Measurements from ENCODE around the gene HLA-G. TPM values are rescaled to one million over a fixed set of nuclear protein-coding genes. Genes with fewer than 3 reads are reported as not detected.

Gene HLA-G
- total and polyA plus RNA-seq, 2 donors (not counting 3 experiments of a cell fraction or from before 2014, with no cell fraction given), result 0.24 TPM; not detected in 1

DNA sequence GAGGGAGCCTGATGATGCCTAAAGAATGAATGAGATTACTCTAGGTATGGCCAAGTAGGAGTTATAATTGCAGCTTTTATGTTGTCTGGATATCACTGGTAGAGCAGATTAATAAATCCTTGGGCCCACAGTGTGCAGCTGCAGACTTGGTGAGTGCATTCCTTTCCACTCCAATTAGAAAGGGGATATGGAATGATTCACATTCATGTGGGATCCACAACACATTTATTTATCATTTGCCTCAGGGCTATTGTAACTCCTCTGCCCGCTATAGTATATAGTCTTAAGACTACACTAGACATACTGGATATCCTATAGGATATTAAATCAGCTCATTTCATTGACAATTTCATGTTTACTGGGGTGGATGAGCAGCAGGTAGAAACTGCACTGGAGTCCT is 11.6 kb upstream of the HLA-G start:
- Histone ChIP-seq H4K20me1 (replicated peaks; ENCODE audit: control insufficient read depth, extremely low read depth, insufficient read depth, low read length) (no peaks in the 10 kb centered on the region), H3K36me3 (ENCODE audit: control insufficient read depth in 2 of 2, extremely low read depth in 1 of 2, insufficient read depth in 2 of 2, low read length in 2 of 2) (no peaks in the 10 kb centered on the region), H3K27me3 (ENCODE audit: control insufficient read depth in 2 of 2, insufficient read depth in 2 of 2, low read length in 2 of 2) (peaks cover 2 to 6% of the 10 kb centered on the region in 2 experiments), H3K4me3 (replicated peaks in 1 of 3; ENCODE audit: insufficient read depth in 1 of 3, low read depth in 1 of 3, low read length in 3 of 3) (no peak overlapping the region), H3K9ac (replicated peaks; ENCODE audit: extremely low read depth, insufficient read depth, low read length) (no peak overlapping the region), H3K4me2 (ENCODE audit: insufficient read depth, low read length) (no peak overlapping the region), H3K4me1 (ENCODE audit: control insufficient read depth, extremely low read depth, insufficient read depth, low read length) (no peaks in the 10 kb centered on the region), H3K79me2 (ENCODE audit: control insufficient read depth, insufficient read depth, low read length) (no peaks in the 10 kb centered on the region), H3K27ac (ENCODE audit: insufficient read depth, low read depth, low read length) (no peak overlapping the region), H2AFZ (ENCODE audit: low read depth, low read length) (no peak overlapping the region), H3K9me3 (replicated peaks; ENCODE audit: control insufficient read depth, insufficient read depth, low read length) (no peaks in the 10 kb centered on the region), H3K9me1 (replicated peaks; ENCODE audit: control insufficient read depth, extremely low read depth, insufficient read depth, low read length) (no peaks in the 10 kb centered on the region)
- BruUV-seq (replicated peaks), result no TSS peak
- POLR2A ChIA-PET, result no interaction called here
- intact Hi-C loops (cut with micrococcal nuclease) (no loop called here), dilution Hi-C loops (cut with MboI; ENCODE audit: extremely low pct_ligation_motif_present, low sequenced_read_pairs) (no loop called here)
- DNase-seq (ENCODE audit: low read depth, low spot score), result no peak
- TF ChIP-seq, protein P1, sequence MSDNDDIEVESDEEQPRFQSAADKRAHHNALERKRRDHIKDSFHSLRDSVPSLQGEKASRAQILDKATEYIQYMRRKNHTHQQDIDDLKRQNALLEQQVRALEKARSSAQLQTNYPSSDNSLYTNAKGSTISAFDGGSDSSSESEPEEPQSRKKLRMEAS (IDR thresholded peaks at IDR 0.05; ENCODE audit: insufficient read depth, insufficient read length), result no peak
- TF ChIP-seq, protein P2, sequence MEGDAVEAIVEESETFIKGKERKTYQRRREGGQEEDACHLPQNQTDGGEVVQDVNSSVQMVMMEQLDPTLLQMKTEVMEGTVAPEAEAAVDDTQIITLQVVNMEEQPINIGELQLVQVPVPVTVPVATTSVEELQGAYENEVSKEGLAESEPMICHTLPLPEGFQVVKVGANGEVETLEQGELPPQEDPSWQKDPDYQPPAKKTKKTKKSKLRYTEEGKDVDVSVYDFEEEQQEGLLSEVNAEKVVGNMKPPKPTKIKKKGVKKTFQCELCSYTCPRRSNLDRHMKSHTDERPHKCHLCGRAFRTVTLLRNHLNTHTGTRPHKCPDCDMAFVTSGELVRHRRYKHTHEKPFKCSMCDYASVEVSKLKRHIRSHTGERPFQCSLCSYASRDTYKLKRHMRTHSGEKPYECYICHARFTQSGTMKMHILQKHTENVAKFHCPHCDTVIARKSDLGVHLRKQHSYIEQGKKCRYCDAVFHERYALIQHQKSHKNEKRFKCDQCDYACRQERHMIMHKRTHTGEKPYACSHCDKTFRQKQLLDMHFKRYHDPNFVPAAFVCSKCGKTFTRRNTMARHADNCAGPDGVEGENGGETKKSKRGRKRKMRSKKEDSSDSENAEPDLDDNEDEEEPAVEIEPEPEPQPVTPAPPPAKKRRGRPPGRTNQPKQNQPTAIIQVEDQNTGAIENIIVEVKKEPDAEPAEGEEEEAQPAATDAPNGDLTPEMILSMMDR (IDR thresholded peaks at IDR 0.05; ENCODE audit: extremely low read depth in 1 of 2, insufficient read depth in 1 of 2, low read depth in 1 of 2, low read length in 2 of 2), result no peak
- TF ChIP-seq POLR2AphosphoS5 (IDR thresholded peaks at IDR 0.05; ENCODE audit: insufficient read depth, low read depth, low read length), result no peak
- no peak for TF ChIP-seq FOS (IDR thresholded peaks at IDR 0.05; ENCODE audit: borderline replicate concordance, insufficient read depth, low read length)
- TF ChIP-seq MYC (IDR thresholded peaks at IDR 0.05; ENCODE audit: low read depth, low read length), result no peak
- no peak for TF ChIP-seq JUN (IDR thresholded peaks at IDR 0.05; ENCODE audit: borderline replicate concordance, insufficient read depth, insufficient read length, low read depth)
- TF ChIP-seq EZH2 (IDR thresholded peaks at IDR 0.05; ENCODE audit: borderline replicate concordance, low read depth, low read length, severe bottlenecking), result no peak
- no peak for TF ChIP-seq GATA2 (IDR thresholded peaks at IDR 0.05; ENCODE audit: insufficient read depth, insufficient read length, low read depth, low read length)
- no peak for TF ChIP-seq POLR2A (IDR thresholded peaks at IDR 0.05; ENCODE audit: low read depth, low read length)
- no peak for FAIRE-seq
- CTCF ChIA-PET, result interaction anchor here (1.1 kb wide), 1 partner anchor 69 kb away, joined by 3 read pairs; no protein-coding TSS in a partner anchor

Data from endothelial cell of umbilical vein (primary cell).